Uterus (tissue), 4 donors: ENCODE data around the gene SERPINE2. TPM values are rescaled to one million over a fixed set of nuclear protein-coding genes. Genes with fewer than 3 reads are reported as not detected.
A peak's percentile ranks its signal among the peaks of the same experiment; 100 is the strongest.

Source experiments
- DNase-seq, 2 donors: peaks; one replicate each; pipeline ENCODE4 v3.0.0-alpha.2; 2019 to 2020
- H3K27ac ChIP-seq, 2 donors: fragments of 200-600 bp; sonication (generic); 1 replicate in 1 of 2; 2 replicates in 1 of 2; pipeline ENCODE4 v1.5.1; 2016 to 2018
- H3K27me3 ChIP-seq, 2 donors: fragments of 200-600 bp; sonication (generic); one replicate each; pipeline ENCODE4 v1.5.1; 2018 to 2019; ENCODE audit warnings: control low read depth in 1 of 2
- H3K36me3 ChIP-seq, 2 donors: fragments of 200-600 bp; sonication (generic); one replicate each; pipeline ENCODE4 v1.5.1; 2019; ENCODE audit warnings: control low read depth in 1 of 2
- H3K4me1 ChIP-seq, 2 donors: fragments of 200-600 bp; sonication (generic); one replicate each; pipeline ENCODE4 v1.5.1; 2018 to 2019; ENCODE audit warnings: control low read depth in 1 of 2
- H3K4me3 ChIP-seq, 2 donors: fragments of 200-600 bp; sonication (generic); 1 replicate in 1 of 2; 2 replicates in 1 of 2; pipeline ENCODE4 v1.5.1; 2018 to 2019; ENCODE audit warnings: mild to moderate bottlenecking in 1 of 2
- H3K9me3 ChIP-seq, 2 donors: fragments of 200-600 bp; sonication (generic); one replicate each; pipeline ENCODE4 v1.5.1; 2019; ENCODE audit warnings: control low read depth in 1 of 2
- CTCF ChIP-seq, 4 experiments: fragments of 200-600 bp in 2 of 4; fragments of 450-650 bp in 2 of 4; sonication (generic) in 2 of 4; IDR thresholded peaks; one replicate each; pipeline ENCODE4 v1.5.1; 2016 to 2019; ENCODE audit warnings: antibody characterized with exemption in 4 of 4, mild to moderate bottlenecking in 2 of 4, moderate library complexity in 1 of 4
- POLR2A ChIP-seq, 2 donors: fragments of 450-650 bp; IDR thresholded peaks; one replicate each; pipeline ENCODE4 v1.6.1; 2016; ENCODE audit warnings: antibody characterized with exemption in 2 of 2, mild to moderate bottlenecking in 1 of 2, moderate library complexity in 1 of 2
- intact Hi-C: fragments of 100-400 bp; cut with DNase I; formaldehyde crosslinking; loops from one replicate; pipeline ENCODE4 v1.15.1; 2023; ENCODE audit warnings: low total_unique reads
- total RNA-seq, 4 donors: library from RNA; depleted of rRNA in 3 of 4; stranded (reverse); fragments of >200 nt in 3 of 4; gene quantifications; one replicate each; pipeline versions ENCODE4 v1.1.0 to v1.2.4, GENCODE V29; 2014 to 2023
- donor health status: DM: yes; HTN: yes; CAD: no.

SERPINE2 gene
- total RNA-seq, 4 donors from 2014 or later, result 0.26 to 62.1 (median 6.7) TPM

- no peak overlapping the region for H3K27ac ChIP-seq
- no peak for DNase-seq
- H3K27me3 ChIP-seq, result no peaks in the 10 kb centered on the region
- intact Hi-C loops, result no loop called here
- H3K36me3 ChIP-seq, result no peaks in the 10 kb centered on the region
- no peaks in the 10 kb centered on the region for H3K9me3 ChIP-seq
- TF ChIP-seq POLR2A (IDR thresholded peaks at IDR 0.05) (no peak), CTCF (IDR thresholded peaks at IDR 0.05) (no peak)
- H3K4me1 ChIP-seq, result no peaks in the 10 kb centered on the region
- no peak overlapping the region for H3K4me3 ChIP-seq
These were observed 7.7 kb upstream of the SERPINE2 start for GRCh38 chr2:224046752-224047151.

GRCh38 chr2:224042191-224042696 lies 3.2 kb upstream of the SERPINE2 start:
- DNase-seq, result no peak
- intact Hi-C loops, result no loop called here
- no peak overlapping the region for H3K27ac ChIP-seq
- H3K4me3 ChIP-seq, result no peak overlapping the region
- H3K27me3 ChIP-seq, result no peaks in the 10 kb centered on the region
- H3K36me3 ChIP-seq, result no peaks in the 10 kb centered on the region
- H3K9me3 ChIP-seq, result no peaks in the 10 kb centered on the region
- no peak for TF ChIP-seq CTCF (IDR thresholded peaks at IDR 0.05)
- no peak for TF ChIP-seq POLR2A (IDR thresholded peaks at IDR 0.05)
- no peaks in the 10 kb centered on the region for H3K4me1 ChIP-seq

- H3K27me3 ChIP-seq, result peaks cover 0 to 7% of the 10 kb centered on the region in 2 donors
These were observed 2.5 kb upstream of the SERPINE2 start for GRCh38 chr2:224041554-224041953.

GRCh38 chr2:224040753-224041152 lies 1.7 kb upstream of the SERPINE2 start:
- TF ChIP-seq CTCF (IDR thresholded peaks at IDR 0.05) (no peak), POLR2A (IDR thresholded peaks at IDR 0.05) (no peak)
- H3K27ac ChIP-seq, result no peak overlapping the region
- H3K4me1 ChIP-seq, result no peaks in the 10 kb centered on the region
- DNase-seq, result no peak
- H3K4me3 ChIP-seq, result no peak overlapping the region
- H3K9me3 ChIP-seq, result no peaks in the 10 kb centered on the region
- no peaks in the 10 kb centered on the region for H3K36me3 ChIP-seq
- intact Hi-C loops, result no loop called here
- peaks cover 0 to 8% of the 10 kb centered on the region in 2 donors for H3K27me3 ChIP-seq

More at GRCh38 chr2:224041554-224041953, 2.5 kb upstream of the SERPINE2 start:
- H3K9me3 ChIP-seq, result no peaks in the 10 kb centered on the region
- no peaks in the 10 kb centered on the region for H3K4me1 ChIP-seq
- H3K4me3 ChIP-seq, result no peak overlapping the region
- intact Hi-C loops, result no loop called here
- TF ChIP-seq CTCF (IDR thresholded peaks at IDR 0.05) (no peak), POLR2A (IDR thresholded peaks at IDR 0.05) (no peak)
- no peak overlapping the region for H3K27ac ChIP-seq
- H3K36me3 ChIP-seq, result no peaks in the 10 kb centered on the region
- DNase-seq, result no peak

GRCh38 chr2:224039770-224040440 lies 819 bp upstream of the SERPINE2 start:
- no peaks in the 10 kb centered on the region for H3K4me1 ChIP-seq
- H3K27me3 ChIP-seq, result peaks cover 0 to 8% of the 10 kb centered on the region in 2 donors
- peak overlapping the region in 1 of 2 donors; percentile 59 for H3K4me3 ChIP-seq
- intact Hi-C loops, result no loop called here
- H3K27ac ChIP-seq, result no peak overlapping the region
- H3K9me3 ChIP-seq, result no peaks in the 10 kb centered on the region
- no peak for DNase-seq
- H3K36me3 ChIP-seq, result no peaks in the 10 kb centered on the region
- TF ChIP-seq CTCF (IDR thresholded peaks at IDR 0.05) (no peak), POLR2A (IDR thresholded peaks at IDR 0.05) (no peak)
